GM19238 (cell line): ENCODE results near the gene XPA.

Experiments
- DNase-seq: peaks from one replicate; pipeline ENCODE4 v3.0.0; 2011; ENCODE audit warnings: low spot score; ENCODE audit not compliant: insufficient read length

XPA gene

GRCh38 chr9:97658707-97659106 is 38.4 kb downstream of the XPA start:
- no peak for DNase-seq

GRCh38 chr9:97651646-97652045 is 45.5 kb downstream of the XPA start:
- no peak for DNase-seq

- no peak for DNase-seq
These were observed 49.1 kb downstream of the XPA start for GRCh38 chr9:97647996-97648395.

GRCh38 chr9:97645720-97646119 is 51.4 kb downstream of the XPA start:
- DNase-seq: no peak

- DNase-seq: no peak
These were observed 56.8 kb downstream of the XPA start for GRCh38 chr9:97640325-97640724.

- DNase-seq: no peak
These were observed 58.5 kb downstream of the XPA start for GRCh38 chr9:97638666-97639065.

GRCh38 chr9:97636903-97637302 is 60.2 kb downstream of the XPA start:
- no peak for DNase-seq

GRCh38 chr9:97635026-97635425 is 62.1 kb downstream of the XPA start:
- DNase-seq: no peak

GRCh38 chr9:97633859-97634490 is 63.2 kb downstream of the XPA start:
- no peak for DNase-seq

GRCh38 chr9:97632985-97633858 is 63.9 kb downstream of the XPA start, which contains the start of the genes NCBP1 and TSTD2:
Gene NCBP1, plus strand, starts transcription at chr9:97633821. Its CDS starts 61 bp downstream, at chr9:97633882.
Gene TSTD2, minus strand, starts transcription at chr9:97633368. Its CDS starts 5,806 bp downstream, at chr9:97627562.
- DNase-seq: peak; percentile 80

GRCh38 chr9:97632248-97632984 is 64.7 kb downstream of the XPA start:
- DNase-seq: no peak

- no peak for DNase-seq
These were observed 66.5 kb downstream of the XPA start for GRCh38 chr9:97630591-97630990.

- no peak for DNase-seq
These were observed 68.0 kb downstream of the XPA start for GRCh38 chr9:97629156-97629555.

GRCh38 chr9:97628668-97629067 is 68.5 kb downstream of the XPA start:
- DNase-seq: no peak

GRCh38 chr9:97627624-97628023 is 69.5 kb downstream of the XPA start:
- no peak for DNase-seq

GRCh38 chr9:97625620-97626019 is 71.5 kb downstream of the XPA start:
- DNase-seq: no peak
